Urinary bladder (tissue), 4 donors: ENCODE results near the gene SYT13. TPM values are rescaled to one million over a fixed set of nuclear protein-coding genes. Genes with fewer than 3 reads are reported as not detected.
"Not testable (repeated sequence)": the region's sequence is repeated elsewhere in the genome, so short reads cannot be mapped to it uniquely, and the experiment has no call there.

Experiments
- DNase-seq: peaks from one replicate; pipeline ENCODE4 v3.0.0-alpha.2; 2015; ENCODE audit errors: extremely low spot score
- H3K27ac ChIP-seq: one replicate; pipeline ENCODE4 v1.5.1; 2013; ENCODE audit warnings: low read depth, mild to moderate bottlenecking, moderate library complexity
- H3K36me3 ChIP-seq: one replicate; pipeline ENCODE4 v1.6.1; 2013; ENCODE audit warnings: mild to moderate bottlenecking, moderate library complexity; ENCODE audit not compliant: insufficient read depth
- H3K4me1 ChIP-seq: one replicate; pipeline ENCODE4 v1.6.1; 2013; ENCODE audit warnings: mild to moderate bottlenecking, moderate library complexity; ENCODE audit not compliant: insufficient read depth
- H3K4me3 ChIP-seq: one replicate; pipeline ENCODE4 v1.5.1; 2013; ENCODE audit warnings: low read depth, low read length
- WGBS: extraction: QIAGEN DNeasy Blood & Tissue Kit; methylation state at CpG from one replicate; pipeline ENCODE4 v1.1.7; 2013; 5-methylcytosine and 5-hydroxymethylcytosine counted together
- polyA plus RNA-seq: library from polyadenylated mRNA; stranded (reverse); fragments of 200-250 nt; gene quantifications from one replicate; pipeline ENCODE4 v1.2.3, GENCODE V29; 2013
- total RNA-seq: library from RNA; depleted of rRNA; stranded (reverse); fragments of >200 nt; gene quantifications from one replicate; pipeline ENCODE4 v1.2.3, GENCODE V29; 2014
- donor health status: healthy with polysubstance abuse.
- donor health status: healthy.

SYT13 gene
- total and polyA plus RNA-seq, 2 donors, result 0.37 TPM; not detected in 1

- no peak overlapping the region for H3K4me3 ChIP-seq
- no peak for DNase-seq
- 87% methylated on average over 3 of the region's 3 CpGs for WGBS
Observed at GRCh38 chr11:45300715-45301114, 14.6 kb upstream of the SYT13 start.

GRCh38 chr11:45298718-45299117 lies 12.6 kb upstream of the SYT13 start:
- no peaks in the 10 kb centered on the region for H3K4me1 ChIP-seq
- H3K27ac ChIP-seq, result no peak overlapping the region
- WGBS, result 51% methylated on average over 7 of the region's 7 CpGs
- no peak overlapping the region for H3K4me3 ChIP-seq
- DNase-seq, result no peak
- H3K36me3 ChIP-seq, result no peaks in the 10 kb centered on the region

More at GRCh38 chr11:45300715-45301114, 14.6 kb upstream of the SYT13 start:
- no peaks in the 10 kb centered on the region for H3K36me3 ChIP-seq
- no peak overlapping the region for H3K27ac ChIP-seq
- no peaks in the 10 kb centered on the region for H3K4me1 ChIP-seq

GRCh38 chr11:45296075-45296474 lies 9.9 kb upstream of the SYT13 start:
- H3K36me3 ChIP-seq, result no peaks in the 10 kb centered on the region
- H3K4me1 ChIP-seq, result no peaks in the 10 kb centered on the region
- H3K27ac ChIP-seq, result no peak overlapping the region
- no peak for DNase-seq
- 76% methylated on average over 3 of the region's 3 CpGs for WGBS
- no peak overlapping the region for H3K4me3 ChIP-seq

GRCh38 chr11:45294499-45294898 lies 8.4 kb upstream of the SYT13 start:
- WGBS, result 74% methylated on average over 4 of the region's 4 CpGs
- no peak overlapping the region for H3K4me3 ChIP-seq
- no peak for DNase-seq

GRCh38 chr11:45293566-45294192 lies 7.5 kb upstream of the SYT13 start:
- not testable (repeated sequence) for H3K4me1 ChIP-seq, H3K4me3 ChIP-seq, H3K36me3 ChIP-seq, H3K27ac ChIP-seq
- 27% methylated on average over 11 of the region's 11 CpGs for WGBS
- DNase-seq, result peak; percentile 60

More at GRCh38 chr11:45294499-45294898, 8.4 kb upstream of the SYT13 start:
- Histone ChIP-seq H3K36me3 (no peaks in the 10 kb centered on the region), H3K4me1 (no peaks in the 10 kb centered on the region), H3K27ac (no peak overlapping the region)

- Histone ChIP-seq H3K27ac (no peak overlapping the region), H3K4me3 (no peak overlapping the region), H3K4me1 (no peaks in the 10 kb centered on the region), H3K36me3 (no peaks in the 10 kb centered on the region)
- 100% methylated on average over 1 of the region's 1 CpG for whole genome bisulfite sequencing
- no peak for DNase-seq
Observed at GRCh38 chr11:45290586-45290985, 4.4 kb upstream of the SYT13 start.

GRCh38 chr11:45289369-45289768 lies 3.2 kb upstream of the SYT13 start:
- no peak overlapping the region for H3K4me3 ChIP-seq
- 51% methylated on average over 1 of the region's 1 CpG for WGBS
- no peak overlapping the region for H3K27ac ChIP-seq
- no peaks in the 10 kb centered on the region for H3K36me3 ChIP-seq
- DNase-seq, result no peak
- no peaks in the 10 kb centered on the region for H3K4me1 ChIP-seq

- no peak overlapping the region for H3K27ac ChIP-seq
- DNase-seq, result no peak
- no peaks in the 10 kb centered on the region for H3K4me1 ChIP-seq
- 68% methylated on average over 2 of the region's 2 CpGs for WGBS
- no peak overlapping the region for H3K4me3 ChIP-seq
- H3K36me3 ChIP-seq, result no peaks in the 10 kb centered on the region
Observed at GRCh38 chr11:45288339-45288738, 2.2 kb upstream of the SYT13 start.

- Histone ChIP-seq H3K4me1 (no peaks in the 10 kb centered on the region), H3K27ac (no peak overlapping the region), H3K36me3 (no peaks in the 10 kb centered on the region), H3K4me3 (no peak overlapping the region)
- DNase-seq, result no peak
- 77% methylated on average over 3 of the region's 3 CpGs for WGBS
Observed at GRCh38 chr11:45287316-45287903, 1.3 kb upstream of the SYT13 start.

- no peaks in the 10 kb centered on the region for H3K4me1 ChIP-seq
- DNase-seq, result no peak
- 12% methylated on average over 13 of the region's 13 CpGs for WGBS
- no peak overlapping the region for H3K4me3 ChIP-seq
- no peak overlapping the region for H3K27ac ChIP-seq
- H3K36me3 ChIP-seq, result no peaks in the 10 kb centered on the region
Observed at GRCh38 chr11:45285250-45285828, 802 bp downstream of the SYT13 start.

- no peak overlapping the region for H3K27ac ChIP-seq
- DNase-seq, result no peak
- H3K4me3 ChIP-seq, result no peak overlapping the region
- H3K36me3 ChIP-seq, result no peaks in the 10 kb centered on the region
- WGBS, result 88% methylated on average over 6 of the region's 6 CpGs
- no peaks in the 10 kb centered on the region for H3K4me1 ChIP-seq
Observed at GRCh38 chr11:45282081-45282480, 4.1 kb downstream of the SYT13 start.

GRCh38 chr11:45280449-45280848 lies 5.7 kb downstream of the SYT13 start:
- H3K4me3 ChIP-seq, result no peak overlapping the region
- H3K36me3 ChIP-seq, result no peaks in the 10 kb centered on the region
- H3K27ac ChIP-seq, result no peak overlapping the region
- WGBS, result 60% methylated on average over 3 of the region's 3 CpGs
- no peaks in the 10 kb centered on the region for H3K4me1 ChIP-seq
- DNase-seq, result no peak

- no peak for DNase-seq
- 90% methylated on average over 2 of the region's 2 CpGs for WGBS
- Histone ChIP-seq H3K4me1 (no peaks in the 10 kb centered on the region), H3K36me3 (no peaks in the 10 kb centered on the region), H3K4me3 (no peak overlapping the region), H3K27ac (no peak overlapping the region)
Observed at GRCh38 chr11:45279645-45280044, 6.5 kb downstream of the SYT13 start.

GRCh38 chr11:45278714-45279113 lies 7.4 kb downstream of the SYT13 start:
- H3K4me3 ChIP-seq, result no peak overlapping the region
- WGBS, result 81% methylated on average over 4 of the region's 4 CpGs
- DNase-seq, result no peak
- H3K4me1 ChIP-seq, result no peaks in the 10 kb centered on the region
- H3K27ac ChIP-seq, result no peak overlapping the region
- no peaks in the 10 kb centered on the region for H3K36me3 ChIP-seq
